ENCODE results near the gene HIVEP3.

Gene HIVEP3

GRCh38 chr1:41535716-41536115 lies 383.0 kb downstream of the HIVEP3 start:
- Histone ChIP-seq H3K4me2 (ENCODE audit: insufficient read depth, low read length) (no peak overlapping the region), H3K4me3 (ENCODE audit: low read depth in 1 of 2, low read length in 2 of 2) (no peak overlapping the region), H3K9ac (ENCODE audit: low read depth, low read length) (no peak overlapping the region), H3K79me2 (ENCODE audit: insufficient read depth, low read length) (peaks cover 79% of the 10 kb centered on the region), H3K4me1 (ENCODE audit: insufficient read depth, low read length) (no peaks in the 10 kb centered on the region), H2AFZ (ENCODE audit: low read depth, low read length) (no peak overlapping the region), H3K36me3 (ENCODE audit: insufficient read depth, low read length) (peaks cover 81% of the 10 kb centered on the region), H4K20me1 (ENCODE audit: insufficient read depth, low read length) (peaks cover 92% of the 10 kb centered on the region), H3K27me3 (ENCODE audit: insufficient read depth, low read length, poor library complexity) (no peaks in the 10 kb centered on the region), H3K9me3 (ENCODE audit: insufficient read depth, low read length, severe bottlenecking) (no peaks in the 10 kb centered on the region), H3K27ac (ENCODE audit: low read length) (no peak overlapping the region)
- TF ChIP-seq EZH2 (IDR thresholded peaks at IDR 0.05; ENCODE audit: borderline replicate concordance, low read depth, low read length, severe bottlenecking) (no peak), CTCF (IDR thresholded peaks at IDR 0.05; ENCODE audit: borderline replicate concordance, extremely low read depth, low read length, poor library complexity, severe bottlenecking) (no peak)
- DNase-seq = no peak
- no peak for ATAC-seq (ENCODE audit: insufficient read depth, low read depth)

GRCh38 chr1:41535276-41535675 lies 383.4 kb downstream of the HIVEP3 start:
- Histone ChIP-seq H3K79me2 (ENCODE audit: insufficient read depth, low read length) (peaks cover 82% of the 10 kb centered on the region), H3K27ac (ENCODE audit: low read length) (no peak overlapping the region), H3K27me3 (ENCODE audit: insufficient read depth, low read length, poor library complexity) (no peaks in the 10 kb centered on the region), H3K9me3 (ENCODE audit: insufficient read depth, low read length, severe bottlenecking) (no peaks in the 10 kb centered on the region), H2AFZ (ENCODE audit: low read depth, low read length) (no peak overlapping the region), H3K4me3 (ENCODE audit: low read depth in 1 of 2, low read length in 2 of 2) (no peak overlapping the region), H4K20me1 (ENCODE audit: insufficient read depth, low read length) (peaks cover 92% of the 10 kb centered on the region), H3K36me3 (ENCODE audit: insufficient read depth, low read length) (peaks cover 81% of the 10 kb centered on the region), H3K4me2 (ENCODE audit: insufficient read depth, low read length) (no peak overlapping the region), H3K9ac (ENCODE audit: low read depth, low read length) (no peak overlapping the region), H3K4me1 (ENCODE audit: insufficient read depth, low read length) (no peaks in the 10 kb centered on the region)
- ATAC-seq (ENCODE audit: insufficient read depth, low read depth) (no peak), DNase-seq (no peak)
- TF ChIP-seq EZH2 (IDR thresholded peaks at IDR 0.05; ENCODE audit: borderline replicate concordance, low read depth, low read length, severe bottlenecking) (no peak), CTCF (IDR thresholded peaks at IDR 0.05; ENCODE audit: borderline replicate concordance, extremely low read depth, low read length, poor library complexity, severe bottlenecking) (no peak)

- H3K4me1 ChIP-seq (ENCODE audit: insufficient read depth, low read length) = no peaks in the 10 kb centered on the region
- H3K36me3 ChIP-seq (ENCODE audit: insufficient read depth, low read length) = peaks cover 79% of the 10 kb centered on the region
- peaks cover 92% of the 10 kb centered on the region for H4K20me1 ChIP-seq (ENCODE audit: insufficient read depth, low read length)
- no peak overlapping the region for H3K9ac ChIP-seq (ENCODE audit: low read depth, low read length)
- no peak for ATAC-seq (ENCODE audit: insufficient read depth, low read depth)
- H3K27me3 ChIP-seq (ENCODE audit: insufficient read depth, low read length, poor library complexity) = no peaks in the 10 kb centered on the region
- no peak for TF ChIP-seq EZH2 (IDR thresholded peaks at IDR 0.05; ENCODE audit: borderline replicate concordance, low read depth, low read length, severe bottlenecking)
- no peak for TF ChIP-seq CTCF (IDR thresholded peaks at IDR 0.05; ENCODE audit: borderline replicate concordance, extremely low read depth, low read length, poor library complexity, severe bottlenecking)
- peaks cover 82% of the 10 kb centered on the region for H3K79me2 ChIP-seq (ENCODE audit: insufficient read depth, low read length)
- DNase-seq = no peak
- H3K4me3 ChIP-seq (ENCODE audit: low read depth in 1 of 2, low read length in 2 of 2) = no peak overlapping the region
- no peak overlapping the region for H2AFZ ChIP-seq (ENCODE audit: low read depth, low read length)
- no peaks in the 10 kb centered on the region for H3K9me3 ChIP-seq (ENCODE audit: insufficient read depth, low read length, severe bottlenecking)
- no peak overlapping the region for H3K27ac ChIP-seq (ENCODE audit: low read length)
- H3K4me2 ChIP-seq (ENCODE audit: insufficient read depth, low read length) = no peak overlapping the region
These were observed 384.3 kb downstream of the HIVEP3 start for GRCh38 chr1:41534181-41535076.

Measured in DND-41 (cell line).